GM23338 (cell line): ENCODE data around the gene ADCY1. TPM values are rescaled to one million over a fixed set of nuclear protein-coding genes. Genes with fewer than 3 reads are reported as not detected.

ENCODE experiments used
- ATAC-seq: fragments of 200-7000 bp; cut with Tn5 transposase; 3 replicates; pipeline ENCODE4 v1.9.1; 2020
- DNase-seq: peaks from one replicate; pipeline ENCODE4 v3.0.0-alpha.2; 2015; ENCODE audit warnings: low spot score
- H2AFZ ChIP-seq: fragments of 200-600 bp; sonication (generic); 2 replicates; pipeline ENCODE4 v1.8.0; 2016; ENCODE audit warnings: antibody characterized with exemption, mild to moderate bottlenecking, moderate library complexity
- H3F3A ChIP-seq: fragments of 200-600 bp; sonication (generic); replicated peaks from 2 replicates; pipeline ENCODE4 v1.8.0; 2017; ENCODE audit warnings: antibody characterized with exemption, mixed run types, low read depth
- H3K27ac ChIP-seq: fragments of 200-600 bp; sonication (generic); 2 replicates; pipeline ENCODE4 v1.6.1; 2016; ENCODE audit warnings: low read depth
- H3K27me3 ChIP-seq: fragments of 200-600 bp; sonication (generic); 2 replicates; pipeline ENCODE4 v1.8.0; 2016; ENCODE audit warnings: mild to moderate bottlenecking, mixed run types, moderate library complexity; ENCODE audit not compliant: insufficient read depth
- H3K36me3 ChIP-seq: fragments of 200-600 bp; sonication (generic); 2 replicates; pipeline ENCODE4 v1.8.0; 2016; ENCODE audit warnings: mild to moderate bottlenecking; ENCODE audit not compliant: insufficient read depth
- H3K4me1 ChIP-seq: fragments of 200-600 bp; sonication (generic); 2 replicates; pipeline ENCODE4 v1.8.0; 2016; ENCODE audit warnings: mild to moderate bottlenecking, moderate library complexity; ENCODE audit not compliant: insufficient read depth
- H3K4me2 ChIP-seq: fragments of 200-600 bp; sonication (generic); 2 replicates; pipeline ENCODE4 v1.7.1; 2017; ENCODE audit warnings: mixed run types
- H3K4me3 ChIP-seq: fragments of 200-600 bp; sonication (generic); 2 replicates; pipeline ENCODE4 v1.6.1; 2016; ENCODE audit warnings: mixed run types
- H3K79me2 ChIP-seq: fragments of 200-600 bp; sonication (generic); replicated peaks from 2 replicates; pipeline ENCODE4 v1.8.0; 2017; ENCODE audit warnings: mild to moderate bottlenecking; ENCODE audit not compliant: insufficient read depth
- H3K9me2 ChIP-seq: fragments of 200-600 bp; sonication (generic); 2 replicates; pipeline ENCODE4 v1.8.0; 2017; ENCODE audit not compliant: insufficient read depth
- H4K20me1 ChIP-seq: fragments of 200-600 bp; sonication (generic); replicated peaks from 2 replicates; pipeline ENCODE4 v1.8.0; 2017; ENCODE audit warnings: mild to moderate bottlenecking; ENCODE audit not compliant: insufficient read depth
- H3K27ac Mint-ChIP-seq: 2 replicates; pipeline ENCODE4 v1.8.0; 2020; ENCODE audit warnings: inconsistent platforms, mild to moderate bottlenecking, moderate library complexity, mixed read lengths
- H3K27me3 Mint-ChIP-seq: 3 replicates; pipeline ENCODE4 v1.8.0; 2022; ENCODE audit warnings: low read depth, mild to moderate bottlenecking, moderate library complexity, mixed read lengths, inconsistent platforms; ENCODE audit not compliant: insufficient read depth, poor library complexity
- H3K36me3 Mint-ChIP-seq: 3 replicates; pipeline ENCODE4 v1.8.0; 2021; ENCODE audit warnings: low read depth, mild to moderate bottlenecking, inconsistent platforms, moderate library complexity, mixed read lengths
- H3K4me1 Mint-ChIP-seq: 3 replicates; pipeline ENCODE4 v1.8.0; 2020; ENCODE audit warnings: mild to moderate bottlenecking, inconsistent platforms, mixed read lengths
- H3K4me3 Mint-ChIP-seq: 3 replicates; pipeline ENCODE4 v1.8.0; 2021; ENCODE audit warnings: moderate library complexity, mild to moderate bottlenecking, inconsistent platforms, mixed read lengths
- H3K9me3 Mint-ChIP-seq: 3 replicates; pipeline ENCODE4 v1.8.0; 2020; ENCODE audit warnings: moderate library complexity, mild to moderate bottlenecking, inconsistent platforms, mixed read lengths
- CREB1 ChIP-seq: fragments of 250-450 bp; sonication (Bioruptor Pico); IDR thresholded peaks from 2 replicates; pipeline ENCODE4 v1.5.0; 2020; ENCODE audit warnings: low read depth, mild to moderate bottlenecking, moderate library complexity
- EZH2 ChIP-seq: fragments of 200-600 bp; sonication (generic); IDR thresholded peaks from one replicate; pipeline ENCODE4 v1.8.0; 2017; ENCODE audit warnings: antibody characterized with exemption, mild to moderate bottlenecking, low read depth; ENCODE audit not compliant: unreplicated experiment
- EZH2phosphoT487 ChIP-seq: fragments of 200-600 bp; sonication (generic); IDR thresholded peaks from one replicate; pipeline ENCODE4 v1.8.1; 2018; ENCODE audit warnings: antibody characterized with exemption; ENCODE audit not compliant: unreplicated experiment
- JUNB ChIP-seq: IDR thresholded peaks from one replicate; pipeline ENCODE4 v1.6.1; 2016; ENCODE audit warnings: antibody characterized with exemption; ENCODE audit not compliant: unreplicated experiment
- NANOG ChIP-seq: IDR thresholded peaks from 2 replicates; pipeline ENCODE4 v1.6.1; 2016; ENCODE audit warnings: antibody characterized with exemption, borderline replicate concordance
- POLR2AphosphoS5 ChIP-seq: IDR thresholded peaks from 2 replicates; pipeline ENCODE4 v1.6.1; 2016; ENCODE audit warnings: antibody characterized with exemption, low read depth
- STAT1 ChIP-seq: IDR thresholded peaks from one replicate; pipeline ENCODE4 v1.6.1; 2016; ENCODE audit warnings: antibody characterized with exemption; ENCODE audit not compliant: unreplicated experiment
- ZNF114 ChIP-seq: fragments of 250-450 bp; sonication (Bioruptor Pico); IDR thresholded peaks from 2 replicates; pipeline ENCODE4 v1.5.0; 2020; ENCODE audit warnings: mild to moderate bottlenecking, moderate library complexity
- ZNF331 ChIP-seq: fragments of 250-450 bp; sonication (Bioruptor Pico); IDR thresholded peaks from 2 replicates; pipeline ENCODE4 v1.5.0; 2020; ENCODE audit warnings: low read depth, mild to moderate bottlenecking, moderate library complexity
- polyA plus RNA-seq: library from polyadenylated mRNA; unstranded; fragments of >200 nt; fragmentation: Nextera tagmentation; extraction: Ambion mirVana; gene quantifications from 2 replicates; pipeline ENCODE4 v1.2.1, GENCODE V29; 2016
- total RNA-seq: library from RNA; depleted of rRNA; stranded (reverse); fragments of >200 nt; shearing (Covaris generic); gene quantifications from 2 replicates; pipeline ENCODE4 v1.2.3, GENCODE V29; 2014
- TF ChIP-seq, protein P1 (sequence below): fragments of 250-450 bp; sonication (Bioruptor Pico); IDR thresholded peaks from 2 replicates; pipeline ENCODE4 v1.5.0; 2020; ENCODE audit warnings: mild to moderate bottlenecking, moderate library complexity
- TF ChIP-seq, protein P2 (sequence below): IDR thresholded peaks from 2 replicates; pipeline ENCODE4 v1.6.1; 2016; ENCODE audit warnings: antibody characterized with exemption
- TF ChIP-seq, protein P3 (sequence below), 2 experiments: fragments of 200-600 bp in 1 of 2; sonication (generic) in 1 of 2; conservative IDR thresholded peaks; 2 replicates each; pipeline versions ENCODE4 v1.5.1 to v1.6.1; 2016 to 2017; ENCODE audit warnings: antibody characterized with exemption in 2 of 2, low read depth in 2 of 2, mild to moderate bottlenecking in 2 of 2, moderate library complexity in 1 of 2
- TF ChIP-seq, protein P4 (sequence below): IDR thresholded peaks from one replicate; pipeline ENCODE4 v1.6.1; 2018; ENCODE audit warnings: antibody characterized with exemption; ENCODE audit not compliant: unreplicated experiment

The ADCY1 gene
- total and polyA plus RNA-seq, 2 experiments from 2014 or later, result 2.3 to 18.7 TPM

DNA sequence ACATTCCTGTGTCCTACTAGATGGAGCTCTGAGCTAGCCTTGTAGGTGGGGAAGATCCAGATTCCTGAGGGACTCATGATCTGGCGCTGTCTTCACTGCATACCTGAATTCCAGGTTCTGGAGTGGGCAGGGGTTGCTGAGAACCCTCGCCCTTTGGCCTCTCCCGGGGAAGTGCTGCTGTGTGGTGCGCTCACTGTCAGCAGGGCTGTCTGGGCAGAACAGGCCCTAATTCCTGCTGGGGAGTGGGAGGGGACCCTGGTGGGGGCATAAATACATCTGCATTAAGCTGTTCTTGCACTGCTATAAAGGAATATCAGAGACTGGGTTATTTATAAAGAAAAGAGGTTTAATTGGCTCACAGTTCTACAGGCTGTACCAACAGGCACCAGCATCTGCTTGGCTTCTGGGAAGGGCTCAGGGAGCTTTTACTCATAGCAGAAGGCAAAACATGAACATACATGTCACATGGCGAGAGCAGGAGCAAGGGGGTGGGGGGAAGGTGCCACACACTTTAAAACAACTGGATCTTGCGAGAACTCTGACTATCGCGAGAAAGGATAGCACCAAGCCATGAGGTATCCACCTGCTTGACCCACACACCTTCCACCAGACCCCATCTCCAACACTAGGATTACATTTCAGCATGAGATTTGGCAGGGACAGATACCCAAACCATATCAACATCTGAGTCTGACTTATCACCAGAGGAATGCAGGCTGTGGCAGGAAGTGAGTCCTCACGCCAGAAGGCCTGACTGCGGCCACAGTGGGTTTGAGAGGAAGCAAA lies 115.0 kb downstream of the ADCY1 start:
- TF ChIP-seq, protein P1, sequence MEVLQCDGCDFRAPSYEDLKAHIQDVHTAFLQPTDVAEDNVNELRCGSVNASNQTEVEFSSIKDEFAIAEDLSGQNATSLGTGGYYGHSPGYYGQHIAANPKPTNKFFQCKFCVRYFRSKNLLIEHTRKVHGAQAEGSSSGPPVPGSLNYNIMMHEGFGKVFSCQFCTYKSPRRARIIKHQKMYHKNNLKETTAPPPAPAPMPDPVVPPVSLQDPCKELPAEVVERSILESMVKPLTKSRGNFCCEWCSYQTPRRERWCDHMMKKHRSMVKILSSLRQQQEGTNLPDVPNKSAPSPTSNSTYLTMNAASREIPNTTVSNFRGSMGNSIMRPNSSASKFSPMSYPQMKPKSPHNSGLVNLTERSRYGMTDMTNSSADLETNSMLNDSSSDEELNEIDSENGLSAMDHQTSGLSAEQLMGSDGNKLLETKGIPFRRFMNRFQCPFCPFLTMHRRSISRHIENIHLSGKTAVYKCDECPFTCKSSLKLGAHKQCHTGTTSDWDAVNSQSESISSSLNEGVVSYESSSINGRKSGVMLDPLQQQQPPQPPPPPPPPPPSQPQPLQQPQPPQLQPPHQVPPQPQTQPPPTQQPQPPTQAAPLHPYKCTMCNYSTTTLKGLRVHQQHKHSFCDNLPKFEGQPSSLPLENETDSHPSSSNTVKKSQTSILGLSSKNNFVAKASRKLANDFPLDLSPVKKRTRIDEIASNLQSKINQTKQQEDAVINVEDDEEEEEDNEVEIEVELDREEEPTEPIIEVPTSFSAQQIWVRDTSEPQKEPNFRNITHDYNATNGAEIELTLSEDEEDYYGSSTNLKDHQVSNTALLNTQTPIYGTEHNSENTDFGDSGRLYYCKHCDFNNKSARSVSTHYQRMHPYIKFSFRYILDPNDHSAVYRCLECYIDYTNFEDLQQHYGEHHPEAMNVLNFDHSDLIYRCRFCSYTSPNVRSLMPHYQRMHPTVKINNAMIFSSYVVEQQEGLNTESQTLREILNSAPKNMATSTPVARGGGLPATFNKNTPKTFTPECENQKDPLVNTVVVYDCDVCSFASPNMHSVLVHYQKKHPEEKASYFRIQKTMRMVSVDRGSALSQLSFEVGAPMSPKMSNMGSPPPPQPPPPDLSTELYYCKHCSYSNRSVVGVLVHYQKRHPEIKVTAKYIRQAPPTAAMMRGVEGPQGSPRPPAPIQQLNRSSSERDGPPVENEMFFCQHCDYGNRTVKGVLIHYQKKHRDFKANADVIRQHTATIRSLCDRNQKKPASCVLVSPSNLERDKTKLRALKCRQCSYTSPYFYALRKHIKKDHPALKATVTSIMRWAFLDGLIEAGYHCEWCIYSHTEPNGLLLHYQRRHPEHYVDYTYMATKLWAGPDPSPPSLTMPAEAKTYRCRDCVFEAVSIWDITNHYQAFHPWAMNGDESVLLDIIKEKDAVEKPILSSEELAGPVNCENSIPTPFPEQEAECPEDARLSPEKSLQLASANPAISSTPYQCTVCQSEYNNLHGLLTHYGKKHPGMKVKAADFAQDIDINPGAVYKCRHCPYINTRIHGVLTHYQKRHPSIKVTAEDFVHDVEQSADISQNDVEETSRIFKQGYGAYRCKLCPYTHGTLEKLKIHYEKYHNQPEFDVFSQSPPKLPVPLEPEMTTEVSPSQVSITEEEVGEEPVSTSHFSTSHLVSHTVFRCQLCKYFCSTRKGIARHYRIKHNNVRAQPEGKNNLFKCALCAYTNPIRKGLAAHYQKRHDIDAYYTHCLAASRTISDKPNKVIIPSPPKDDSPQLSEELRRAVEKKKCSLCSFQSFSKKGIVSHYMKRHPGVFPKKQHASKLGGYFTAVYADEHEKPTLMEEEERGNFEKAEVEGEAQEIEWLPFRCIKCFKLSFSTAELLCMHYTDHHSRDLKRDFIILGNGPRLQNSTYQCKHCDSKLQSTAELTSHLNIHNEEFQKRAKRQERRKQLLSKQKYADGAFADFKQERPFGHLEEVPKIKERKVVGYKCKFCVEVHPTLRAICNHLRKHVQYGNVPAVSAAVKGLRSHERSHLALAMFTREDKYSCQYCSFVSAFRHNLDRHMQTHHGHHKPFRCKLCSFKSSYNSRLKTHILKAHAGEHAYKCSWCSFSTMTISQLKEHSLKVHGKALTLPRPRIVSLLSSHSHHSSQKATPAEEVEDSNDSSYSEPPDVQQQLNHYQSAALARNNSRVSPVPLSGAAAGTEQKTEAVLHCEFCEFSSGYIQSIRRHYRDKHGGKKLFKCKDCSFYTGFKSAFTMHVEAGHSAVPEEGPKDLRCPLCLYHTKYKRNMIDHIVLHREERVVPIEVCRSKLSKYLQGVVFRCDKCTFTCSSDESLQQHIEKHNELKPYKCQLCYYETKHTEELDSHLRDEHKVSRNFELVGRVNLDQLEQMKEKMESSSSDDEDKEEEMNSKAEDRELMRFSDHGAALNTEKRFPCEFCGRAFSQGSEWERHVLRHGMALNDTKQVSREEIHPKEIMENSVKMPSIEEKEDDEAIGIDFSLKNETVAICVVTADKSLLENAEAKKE (CRISPR knock-in tag), result no peak
- TF ChIP-seq, protein P2, sequence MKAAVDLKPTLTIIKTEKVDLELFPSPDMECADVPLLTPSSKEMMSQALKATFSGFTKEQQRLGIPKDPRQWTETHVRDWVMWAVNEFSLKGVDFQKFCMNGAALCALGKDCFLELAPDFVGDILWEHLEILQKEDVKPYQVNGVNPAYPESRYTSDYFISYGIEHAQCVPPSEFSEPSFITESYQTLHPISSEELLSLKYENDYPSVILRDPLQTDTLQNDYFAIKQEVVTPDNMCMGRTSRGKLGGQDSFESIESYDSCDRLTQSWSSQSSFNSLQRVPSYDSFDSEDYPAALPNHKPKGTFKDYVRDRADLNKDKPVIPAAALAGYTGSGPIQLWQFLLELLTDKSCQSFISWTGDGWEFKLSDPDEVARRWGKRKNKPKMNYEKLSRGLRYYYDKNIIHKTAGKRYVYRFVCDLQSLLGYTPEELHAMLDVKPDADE, result no peak
- TF ChIP-seq STAT1, result no peak
- TF ChIP-seq, protein P3, sequence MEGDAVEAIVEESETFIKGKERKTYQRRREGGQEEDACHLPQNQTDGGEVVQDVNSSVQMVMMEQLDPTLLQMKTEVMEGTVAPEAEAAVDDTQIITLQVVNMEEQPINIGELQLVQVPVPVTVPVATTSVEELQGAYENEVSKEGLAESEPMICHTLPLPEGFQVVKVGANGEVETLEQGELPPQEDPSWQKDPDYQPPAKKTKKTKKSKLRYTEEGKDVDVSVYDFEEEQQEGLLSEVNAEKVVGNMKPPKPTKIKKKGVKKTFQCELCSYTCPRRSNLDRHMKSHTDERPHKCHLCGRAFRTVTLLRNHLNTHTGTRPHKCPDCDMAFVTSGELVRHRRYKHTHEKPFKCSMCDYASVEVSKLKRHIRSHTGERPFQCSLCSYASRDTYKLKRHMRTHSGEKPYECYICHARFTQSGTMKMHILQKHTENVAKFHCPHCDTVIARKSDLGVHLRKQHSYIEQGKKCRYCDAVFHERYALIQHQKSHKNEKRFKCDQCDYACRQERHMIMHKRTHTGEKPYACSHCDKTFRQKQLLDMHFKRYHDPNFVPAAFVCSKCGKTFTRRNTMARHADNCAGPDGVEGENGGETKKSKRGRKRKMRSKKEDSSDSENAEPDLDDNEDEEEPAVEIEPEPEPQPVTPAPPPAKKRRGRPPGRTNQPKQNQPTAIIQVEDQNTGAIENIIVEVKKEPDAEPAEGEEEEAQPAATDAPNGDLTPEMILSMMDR (conservative IDR thresholded peaks at IDR 0.05; ENCODE audit: low read depth in 2 of 2), result no peak
- no peak for TF ChIP-seq POLR2AphosphoS5
- TF ChIP-seq ZNF331 (CRISPR knock-in tag), result no peak
- no peak for TF ChIP-seq CREB1
- no peak for TF ChIP-seq EZH2phosphoT487
- no peak for TF ChIP-seq JUNB
- no peak for TF ChIP-seq EZH2
- TF ChIP-seq, protein P4, sequence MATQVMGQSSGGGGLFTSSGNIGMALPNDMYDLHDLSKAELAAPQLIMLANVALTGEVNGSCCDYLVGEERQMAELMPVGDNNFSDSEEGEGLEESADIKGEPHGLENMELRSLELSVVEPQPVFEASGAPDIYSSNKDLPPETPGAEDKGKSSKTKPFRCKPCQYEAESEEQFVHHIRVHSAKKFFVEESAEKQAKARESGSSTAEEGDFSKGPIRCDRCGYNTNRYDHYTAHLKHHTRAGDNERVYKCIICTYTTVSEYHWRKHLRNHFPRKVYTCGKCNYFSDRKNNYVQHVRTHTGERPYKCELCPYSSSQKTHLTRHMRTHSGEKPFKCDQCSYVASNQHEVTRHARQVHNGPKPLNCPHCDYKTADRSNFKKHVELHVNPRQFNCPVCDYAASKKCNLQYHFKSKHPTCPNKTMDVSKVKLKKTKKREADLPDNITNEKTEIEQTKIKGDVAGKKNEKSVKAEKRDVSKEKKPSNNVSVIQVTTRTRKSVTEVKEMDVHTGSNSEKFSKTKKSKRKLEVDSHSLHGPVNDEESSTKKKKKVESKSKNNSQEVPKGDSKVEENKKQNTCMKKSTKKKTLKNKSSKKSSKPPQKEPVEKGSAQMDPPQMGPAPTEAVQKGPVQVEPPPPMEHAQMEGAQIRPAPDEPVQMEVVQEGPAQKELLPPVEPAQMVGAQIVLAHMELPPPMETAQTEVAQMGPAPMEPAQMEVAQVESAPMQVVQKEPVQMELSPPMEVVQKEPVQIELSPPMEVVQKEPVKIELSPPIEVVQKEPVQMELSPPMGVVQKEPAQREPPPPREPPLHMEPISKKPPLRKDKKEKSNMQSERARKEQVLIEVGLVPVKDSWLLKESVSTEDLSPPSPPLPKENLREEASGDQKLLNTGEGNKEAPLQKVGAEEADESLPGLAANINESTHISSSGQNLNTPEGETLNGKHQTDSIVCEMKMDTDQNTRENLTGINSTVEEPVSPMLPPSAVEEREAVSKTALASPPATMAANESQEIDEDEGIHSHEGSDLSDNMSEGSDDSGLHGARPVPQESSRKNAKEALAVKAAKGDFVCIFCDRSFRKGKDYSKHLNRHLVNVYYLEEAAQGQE, result no peak
- no peak for TF ChIP-seq NANOG
- TF ChIP-seq ZNF114 (CRISPR knock-in tag), result no peak
- H3K4me1 ChIP-seq, result no peaks in the 10 kb centered on the region
- H3K4me2 ChIP-seq, result no peak overlapping the region
- no peaks in the 10 kb centered on the region for H4K20me1 ChIP-seq
- H3K9me3 Mint-ChIP-seq, result no peaks in the 10 kb centered on the region; the same call in 2 of the 3 replicates
- peaks cover 2% of the 10 kb centered on the region for H3K27me3 Mint-ChIP-seq
- no peaks in the 10 kb centered on the region for H3K79me2 ChIP-seq
- no peaks in the 10 kb centered on the region for H3K27me3 ChIP-seq
- H3K4me3 Mint-ChIP-seq, result no peak overlapping the region
- peaks cover 15% of the 10 kb centered on the region for H3K36me3 Mint-ChIP-seq
- H3K27ac Mint-ChIP-seq, result no peak overlapping the region
- no peaks in the 10 kb centered on the region for H3F3A ChIP-seq
- no peaks in the 10 kb centered on the region for H3K9me2 ChIP-seq
- no peaks in the 10 kb centered on the region for H3K36me3 ChIP-seq
- no peak overlapping the region for H3K27ac ChIP-seq
- H3K4me3 ChIP-seq, result no peak overlapping the region
- H3K4me1 Mint-ChIP-seq, result no peaks in the 10 kb centered on the region; the same call in 2 of the 3 replicates
- no peak for DNase-seq
- ATAC-seq, result no peak
- H2AFZ ChIP-seq, result no peak overlapping the region
